Mesenchymal stem cell (in vitro differentiated cells and primary cell): ENCODE data around the gene PPEF1.
"Not testable (repeated sequence)": the region's sequence is repeated elsewhere in the genome, so short reads cannot be mapped to it uniquely, and the experiment has no call there.

Experiments
- DNase-seq: peaks from one replicate; pipeline ENCODE4 v3.0.0-alpha.2; 2013
- H2AFZ ChIP-seq: one replicate; pipeline ENCODE4 v1.6.1; 2013; ENCODE audit warnings: low read depth, mild to moderate bottlenecking, control low read depth, inconsistent platforms, low read length, moderate library complexity
- H2AK5ac ChIP-seq: 2 replicates; pipeline ENCODE4 v1.6.1; 2013; ENCODE audit warnings: low read length, moderate library complexity, mild to moderate bottlenecking, inconsistent platforms; ENCODE audit not compliant: severe bottlenecking
- H2BK120ac ChIP-seq: one replicate; pipeline ENCODE4 v1.6.1; 2013; ENCODE audit warnings: low read depth, mild to moderate bottlenecking, inconsistent platforms, low read length, moderate library complexity
- H2BK12ac ChIP-seq, 2 experiments: one replicate each; pipeline ENCODE4 v1.6.1; 2013; ENCODE audit warnings: inconsistent platforms in 2 of 2, low read length in 2 of 2, mild to moderate bottlenecking in 2 of 2, moderate library complexity in 2 of 2, control low read depth in 1 of 2
- H2BK15ac ChIP-seq: one replicate; pipeline ENCODE4 v1.6.1; 2013; ENCODE audit warnings: mild to moderate bottlenecking, low read depth, inconsistent platforms; ENCODE audit not compliant: poor library complexity, severe bottlenecking
- H2BK5ac ChIP-seq: 2 replicates; pipeline ENCODE4 v1.6.1; 2013; ENCODE audit warnings: low read depth, mild to moderate bottlenecking, low read length, control low read depth, inconsistent platforms; ENCODE audit not compliant: poor library complexity, severe bottlenecking
- H3K14ac ChIP-seq, 2 experiments: one replicate each; pipeline ENCODE4 v1.6.1; 2013; ENCODE audit warnings: inconsistent platforms in 2 of 2, low read length in 2 of 2, control low read depth in 1 of 2, mild to moderate bottlenecking in 1 of 2, moderate library complexity in 1 of 2
- H3K18ac ChIP-seq, 2 experiments: one replicate each; pipeline ENCODE4 v1.6.1; 2013; ENCODE audit warnings: inconsistent platforms in 2 of 2, low read length in 2 of 2, control low read depth in 1 of 2, low read depth in 1 of 2, mild to moderate bottlenecking in 1 of 2
- H3K23ac ChIP-seq, 2 experiments: one replicate each; pipeline ENCODE4 v1.6.1; 2013; ENCODE audit warnings: inconsistent platforms in 2 of 2, low read length in 2 of 2, mild to moderate bottlenecking in 2 of 2, moderate library complexity in 2 of 2, control low read depth in 1 of 2
- H3K27ac ChIP-seq: 2 replicates; pipeline ENCODE4 v1.5.1; 2013; ENCODE audit warnings: mild to moderate bottlenecking, moderate library complexity, low read length, control low read depth, inconsistent platforms; ENCODE audit not compliant: poor library complexity, severe bottlenecking
- H3K27me3 ChIP-seq, 2 experiments: 2 replicates each; pipeline versions ENCODE4 v1.6.1 to v1.7.0; 2013; ENCODE audit warnings: low read length in 2 of 2, mild to moderate bottlenecking in 2 of 2, moderate library complexity in 2 of 2, control low read depth in 1 of 2, inconsistent platforms in 1 of 2; ENCODE audit not compliant: control insufficient read depth in 1 of 2, insufficient read depth in 1 of 2
- H3K36me3 ChIP-seq, 2 experiments: 2 replicates each; pipeline versions ENCODE4 v1.6.1 to v1.7.0; 2013; ENCODE audit warnings: low read length in 2 of 2, control low read depth in 1 of 2, inconsistent platforms in 1 of 2, low read depth in 1 of 2, mild to moderate bottlenecking in 1 of 2; ENCODE audit not compliant: insufficient read depth in 2 of 2, control insufficient read depth in 1 of 2
- H3K4ac ChIP-seq, 2 experiments: one replicate each; pipeline ENCODE4 v1.6.1; 2013; ENCODE audit warnings: inconsistent platforms in 2 of 2, low read length in 2 of 2, mild to moderate bottlenecking in 2 of 2, moderate library complexity in 2 of 2, control low read depth in 1 of 2, low read depth in 1 of 2
- H3K4me1 ChIP-seq: 2 replicates; pipeline ENCODE4 v1.6.1; 2013; ENCODE audit warnings: low read depth, low read length, control low read depth; ENCODE audit not compliant: control insufficient read depth, insufficient read depth
- H3K4me2 ChIP-seq: 2 replicates; pipeline ENCODE4 v1.6.1; 2013; ENCODE audit warnings: low read length, mild to moderate bottlenecking, inconsistent platforms; ENCODE audit not compliant: poor library complexity, severe bottlenecking
- H3K4me3 ChIP-seq, 2 experiments: 2 replicates each; pipeline versions ENCODE4 v1.5.1 to v1.7.0; 2013; ENCODE audit warnings: low read length in 2 of 2, mild to moderate bottlenecking in 2 of 2, control low read depth in 1 of 2, low read depth in 1 of 2; ENCODE audit not compliant: insufficient read depth in 1 of 2
- H3K79me1 ChIP-seq: replicated peaks from 2 replicates; pipeline ENCODE4 v1.6.1; 2013; ENCODE audit warnings: mild to moderate bottlenecking, control low read depth, low read length, inconsistent platforms; ENCODE audit not compliant: poor library complexity, severe bottlenecking
- H3K9ac ChIP-seq: 2 replicates; pipeline ENCODE4 v1.7.0; 2013; ENCODE audit warnings: mild to moderate bottlenecking, low read length, moderate library complexity
- H3K9me3 ChIP-seq: 2 replicates; pipeline ENCODE4 v1.7.0; 2013; ENCODE audit warnings: mild to moderate bottlenecking, low read length; ENCODE audit not compliant: control insufficient read depth
- H4K8ac ChIP-seq: one replicate; pipeline ENCODE4 v1.6.1; 2013; ENCODE audit warnings: inconsistent platforms, mild to moderate bottlenecking, low read length, moderate library complexity
- H4K91ac ChIP-seq: one replicate; pipeline ENCODE4 v1.6.1; 2013; ENCODE audit warnings: mild to moderate bottlenecking, low read length, inconsistent platforms
- WGBS: methylation state at CpG from one replicate; pipeline ENCODE4 v1.1.7; 2013; ENCODE audit warnings: mixed read lengths; 5-methylcytosine and 5-hydroxymethylcytosine counted together

The PPEF1 gene

DNA sequence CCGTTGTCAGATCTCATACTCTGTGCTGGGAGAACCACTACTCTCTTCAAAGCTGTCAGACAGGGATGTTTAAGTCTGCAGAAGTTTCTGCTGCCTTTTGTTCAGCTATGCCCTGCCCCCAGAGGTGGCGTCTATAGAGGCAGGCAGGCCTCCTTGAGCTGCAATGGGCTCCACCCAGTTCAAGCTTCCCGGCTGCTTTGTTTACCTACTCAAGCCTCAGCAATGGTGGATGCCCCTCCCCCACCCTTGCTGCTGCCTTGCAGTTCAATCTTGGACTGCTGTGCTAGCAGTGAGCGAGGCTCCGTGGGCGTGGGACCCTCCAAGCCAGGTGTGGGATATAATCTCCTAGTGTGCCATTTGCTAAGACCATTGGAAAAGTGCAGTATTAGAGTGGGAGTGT, 32.2 kb downstream of the PPEF1 start:
- not testable (repeated sequence) for H2BK120ac ChIP-seq, H2AFZ ChIP-seq, H2BK15ac ChIP-seq, H3K27ac ChIP-seq, H3K4me2 ChIP-seq, H3K36me3 ChIP-seq, DNase-seq, H2BK12ac ChIP-seq, H3K27me3 ChIP-seq, H2AK5ac ChIP-seq, H3K4me1 ChIP-seq, H3K23ac ChIP-seq, H3K79me1 ChIP-seq, H4K91ac ChIP-seq, H4K8ac ChIP-seq, H2BK5ac ChIP-seq, H3K14ac ChIP-seq, H3K9ac ChIP-seq, H3K9me3 ChIP-seq, H3K18ac ChIP-seq, H3K4me3 ChIP-seq, H3K4ac ChIP-seq
- 83% methylated on average over 6 of the region's 6 CpGs for WGBS

DNA sequence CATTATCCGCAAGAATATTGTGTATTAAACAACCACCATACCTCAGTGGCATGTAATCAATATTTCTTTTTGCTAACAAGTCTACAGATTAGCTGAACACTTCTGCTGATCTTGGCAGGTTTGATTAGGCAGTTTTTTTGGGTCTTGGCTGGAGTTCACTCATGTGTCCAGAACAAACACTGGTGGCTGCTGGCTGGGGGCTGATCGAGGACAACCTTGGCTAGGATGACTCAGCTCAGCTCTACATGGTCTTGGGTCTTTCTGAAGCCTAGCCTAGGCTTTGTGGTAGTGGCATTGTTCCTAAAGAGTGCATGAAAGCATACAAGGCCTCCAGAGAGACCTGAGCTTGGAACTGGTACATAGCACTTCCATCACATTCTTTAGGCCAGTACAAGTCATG, 41.1 kb downstream of the PPEF1 start:
- Histone ChIP-seq H3K4me1 (no peaks in the 10 kb centered on the region), H3K4me3 (no peak overlapping the region), H2BK12ac (no peak overlapping the region), H3K4me2 (no peak overlapping the region), H4K91ac (no peak overlapping the region), H2BK120ac (no peak overlapping the region), H3K36me3 (no peaks in the 10 kb centered on the region), H3K9ac (no peak overlapping the region), H2AFZ (no peak overlapping the region), H2AK5ac (no peak overlapping the region), H2BK15ac (no peak overlapping the region), H3K14ac (no peak overlapping the region), H3K9me3 (no peaks in the 10 kb centered on the region), H3K4ac (no peak overlapping the region), H3K23ac (no peak overlapping the region), H3K27ac (no peak overlapping the region), H2BK5ac (no peak overlapping the region), H3K18ac (no peak overlapping the region), H3K27me3 (no peaks in the 10 kb centered on the region), H4K8ac (no peak overlapping the region), H3K79me1 (no peaks in the 10 kb centered on the region)
- DNase-seq, result no peak
- WGBS, result no CpG with 5 or more reads among the region's 2 CpGs

DNA sequence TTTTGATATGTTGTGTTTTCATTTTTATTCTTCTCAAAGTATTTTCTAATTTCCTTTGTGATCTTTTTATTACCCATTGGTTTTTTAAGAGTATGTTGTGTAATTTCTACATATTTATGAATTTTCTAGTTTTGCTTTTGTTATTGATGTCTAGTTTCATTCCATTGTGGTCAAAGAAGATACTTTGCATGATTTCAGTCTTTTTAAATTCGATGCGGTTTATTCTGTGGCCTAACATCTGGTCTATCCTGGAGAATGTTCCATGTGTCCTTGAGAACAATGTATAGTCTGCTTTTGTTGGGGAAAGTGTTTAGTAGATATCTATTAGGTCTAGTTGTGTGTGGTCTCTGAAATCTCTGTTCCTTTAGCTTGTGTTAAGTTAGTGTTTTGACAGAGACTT, 46.2 kb downstream of the PPEF1 start:
- no peaks in the 10 kb centered on the region for H3K27me3 ChIP-seq
- H2BK120ac ChIP-seq, result no peak overlapping the region
- no peak overlapping the region for H3K4me3 ChIP-seq
- no peaks in the 10 kb centered on the region for H3K9me3 ChIP-seq
- H3K4me1 ChIP-seq, result no peaks in the 10 kb centered on the region
- H3K9ac ChIP-seq, result no peak overlapping the region
- H2BK15ac ChIP-seq, result no peak overlapping the region
- H2AFZ ChIP-seq, result no peak overlapping the region
- H3K23ac ChIP-seq, result no peak overlapping the region
- no peak for DNase-seq
- no peak overlapping the region for H2AK5ac ChIP-seq
- H3K27ac ChIP-seq, result no peak overlapping the region
- H4K8ac ChIP-seq, result no peak overlapping the region
- no peaks in the 10 kb centered on the region for H3K36me3 ChIP-seq
- no peak overlapping the region for H3K4ac ChIP-seq
- no peak overlapping the region for H4K91ac ChIP-seq
- 100% methylated on average over 2 of the region's 2 CpGs for WGBS
- no peak overlapping the region for H2BK5ac ChIP-seq
- no peak overlapping the region for H3K18ac ChIP-seq
- H3K14ac ChIP-seq, result no peak overlapping the region
- H3K4me2 ChIP-seq, result no peak overlapping the region
- H3K79me1 ChIP-seq, result no peaks in the 10 kb centered on the region
- no peak overlapping the region for H2BK12ac ChIP-seq

DNA sequence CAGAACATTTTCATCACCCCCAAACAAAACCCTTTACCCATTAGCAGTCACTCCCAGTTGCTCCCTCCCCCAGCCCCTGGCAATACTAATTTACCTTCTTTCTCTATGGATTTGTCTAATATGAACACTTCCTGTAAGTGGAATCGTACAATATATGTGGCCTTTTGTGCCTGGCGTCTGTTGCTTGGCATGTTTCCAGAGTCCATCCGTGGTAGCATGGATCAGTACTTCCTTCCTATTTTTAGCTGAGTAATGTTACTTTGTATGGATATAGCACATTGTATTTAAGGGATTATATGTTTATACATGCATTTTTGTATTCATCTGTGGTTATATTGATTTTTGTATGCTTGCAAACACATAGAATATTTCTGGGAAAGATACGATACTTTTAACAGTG, 48.2 kb downstream of the PPEF1 start:
- H3K27me3 ChIP-seq, result no peaks in the 10 kb centered on the region
- H3K9me3 ChIP-seq, result no peaks in the 10 kb centered on the region
- H4K8ac ChIP-seq, result no peak overlapping the region
- no peak overlapping the region for H3K4ac ChIP-seq
- no peak overlapping the region for H3K9ac ChIP-seq
- H2AFZ ChIP-seq, result no peak overlapping the region
- no peak overlapping the region for H4K91ac ChIP-seq
- 79% methylated on average over 2 of the region's 4 CpGs for WGBS
- no peak overlapping the region for H3K23ac ChIP-seq
- no peak overlapping the region for H3K27ac ChIP-seq
- no peak overlapping the region for H2BK5ac ChIP-seq
- no peaks in the 10 kb centered on the region for H3K79me1 ChIP-seq
- no peak overlapping the region for H2BK15ac ChIP-seq
- H3K4me2 ChIP-seq, result no peak overlapping the region
- no peak overlapping the region for H3K14ac ChIP-seq
- no peak overlapping the region for H2BK12ac ChIP-seq
- no peak overlapping the region for H2BK120ac ChIP-seq
- no peak overlapping the region for H3K18ac ChIP-seq
- no peaks in the 10 kb centered on the region for H3K4me1 ChIP-seq
- H3K36me3 ChIP-seq, result no peaks in the 10 kb centered on the region
- H3K4me3 ChIP-seq, result no peak overlapping the region
- DNase-seq, result no peak
- no peak overlapping the region for H2AK5ac ChIP-seq
